HG03575 (cell line): Measurements from ENCODE around the gene TMSB15A.
"Not testable (repeated sequence)": the region's sequence is repeated elsewhere in the genome, so short reads cannot be mapped to it uniquely, and the experiment has no call there.

ENCODE experiments used
- ATAC-seq: cut with Tn5 transposase; IDR thresholded peaks from one replicate; pipeline ENCODE4 v1.9.1; 2021; ENCODE audit not compliant: unreplicated experiment, insufficient number of reproducible peaks, low FRiP score; ENCODE audit errors: extremely low read depth

Gene TMSB15A

DNA sequence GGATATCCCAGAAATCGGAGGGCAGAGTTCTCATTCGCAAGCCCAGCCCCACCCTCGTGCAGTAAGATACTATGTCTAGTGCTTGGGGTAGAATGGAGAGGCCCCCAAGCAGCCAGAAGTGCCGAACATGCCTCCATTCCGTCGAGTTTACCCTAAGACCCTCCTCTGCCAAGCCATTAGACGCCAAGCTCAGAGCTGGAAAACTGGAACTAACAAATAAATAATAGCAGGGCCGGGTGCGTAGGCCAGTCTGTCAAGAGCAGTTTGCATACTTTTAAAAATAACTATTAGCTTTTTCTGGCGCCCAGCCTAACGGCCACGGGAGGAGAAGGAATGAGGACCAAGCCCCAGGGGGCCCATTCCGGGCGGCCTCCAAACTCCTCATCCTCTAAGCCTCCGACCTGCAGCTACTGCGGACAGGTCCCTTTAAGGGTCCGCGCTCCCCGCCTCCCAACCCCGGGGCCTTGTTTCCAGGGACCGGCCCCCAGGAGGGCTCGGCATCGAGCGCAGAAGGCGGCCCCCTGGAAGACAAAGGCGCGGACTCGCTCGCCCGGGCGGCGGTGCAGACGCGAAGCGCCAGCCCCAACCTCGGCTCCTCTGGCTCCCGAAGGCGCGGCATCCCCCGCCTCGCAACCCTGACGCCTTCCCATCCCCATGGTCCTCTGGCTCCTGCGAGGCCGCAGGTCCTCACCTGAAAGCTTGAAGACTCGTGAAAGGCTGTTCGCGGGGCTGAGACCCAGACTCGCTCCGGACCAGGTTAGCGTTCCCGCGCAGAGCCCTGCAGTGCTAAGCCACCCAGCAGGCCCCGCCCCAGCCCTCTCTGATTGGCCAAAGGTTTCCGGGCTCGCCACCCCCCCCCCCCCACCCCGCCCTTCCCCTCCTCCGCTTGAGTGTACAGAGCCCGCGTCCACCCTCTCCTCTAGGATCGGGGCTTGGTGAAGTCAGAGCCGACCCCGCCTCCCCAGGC is at the start of gene TMSB15A:
TSS of gene TMSB15A (minus strand) at position 765 of the 967 bp plus-strand sequence.
- no peak for ATAC-seq

DNA sequence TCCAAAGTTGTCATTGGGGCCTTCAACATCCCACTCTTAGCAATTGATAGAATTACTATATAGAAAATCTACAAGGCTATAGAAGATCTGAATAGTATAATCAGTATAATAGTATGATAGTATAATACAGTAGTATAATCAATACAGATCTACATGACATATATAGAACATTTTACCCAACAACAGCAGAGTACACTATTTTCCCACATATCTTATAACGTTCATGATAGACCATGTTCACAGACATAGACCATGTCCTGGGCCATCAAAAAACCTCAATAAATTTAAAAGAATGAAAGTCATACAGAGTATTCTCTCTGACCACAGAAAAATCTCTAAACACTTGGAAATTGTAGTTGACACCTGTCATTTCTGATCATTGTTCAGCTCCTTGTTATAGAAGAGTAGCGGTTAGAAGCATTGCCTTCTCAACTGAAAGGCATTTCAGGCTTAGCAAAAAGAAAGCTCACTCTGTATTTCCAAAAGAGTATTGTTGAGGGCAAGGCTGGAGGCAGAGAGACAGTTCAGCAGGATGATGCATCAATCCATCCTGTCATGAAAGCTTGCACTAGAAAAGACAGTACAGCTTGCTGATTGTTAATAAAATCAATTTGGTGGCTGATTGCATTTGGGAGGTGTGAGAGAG is 44.0 kb upstream of the TMSB15A start:
- ATAC-seq = no peak

DNA sequence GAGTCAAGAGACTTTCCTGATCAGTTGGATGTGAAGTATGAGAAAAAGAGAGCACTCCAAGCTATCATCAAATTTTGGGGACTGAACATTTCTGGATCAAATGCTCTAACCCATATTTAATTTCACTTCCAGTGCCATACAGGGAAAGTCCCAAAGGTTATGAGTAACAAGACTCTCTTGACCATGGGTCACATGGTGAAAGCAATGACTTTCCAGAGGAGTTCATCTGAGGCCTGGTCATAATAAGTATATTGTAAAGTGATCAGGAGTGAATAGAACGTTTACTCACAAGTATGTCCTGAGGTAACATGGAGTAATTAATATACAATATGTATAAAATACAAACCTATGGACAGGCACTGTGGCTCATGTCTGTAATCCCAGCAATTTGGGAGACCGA is 42.1 kb upstream of the TMSB15A start:
- ATAC-seq = no peak

DNA sequence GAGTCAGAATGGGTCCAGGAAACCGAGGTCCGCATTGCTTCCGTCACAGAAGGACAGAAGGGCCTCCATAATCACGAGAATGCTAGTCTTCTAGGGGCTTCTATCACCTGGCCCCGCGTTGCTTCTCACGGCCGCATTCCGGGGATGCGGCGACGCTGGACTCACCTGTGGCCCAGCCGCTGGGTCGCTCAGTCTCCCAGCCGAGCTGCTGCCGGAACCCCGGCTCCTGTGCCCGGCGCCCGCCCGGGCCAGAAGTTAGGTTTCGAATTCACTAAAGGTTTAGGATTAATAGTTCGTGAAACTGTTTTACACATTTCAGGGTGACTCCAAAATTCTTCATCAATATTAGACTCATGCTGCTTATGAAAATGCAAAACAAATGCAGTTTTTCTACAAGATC is 31.7 kb upstream of the TMSB15A start:
- no peak for ATAC-seq

DNA sequence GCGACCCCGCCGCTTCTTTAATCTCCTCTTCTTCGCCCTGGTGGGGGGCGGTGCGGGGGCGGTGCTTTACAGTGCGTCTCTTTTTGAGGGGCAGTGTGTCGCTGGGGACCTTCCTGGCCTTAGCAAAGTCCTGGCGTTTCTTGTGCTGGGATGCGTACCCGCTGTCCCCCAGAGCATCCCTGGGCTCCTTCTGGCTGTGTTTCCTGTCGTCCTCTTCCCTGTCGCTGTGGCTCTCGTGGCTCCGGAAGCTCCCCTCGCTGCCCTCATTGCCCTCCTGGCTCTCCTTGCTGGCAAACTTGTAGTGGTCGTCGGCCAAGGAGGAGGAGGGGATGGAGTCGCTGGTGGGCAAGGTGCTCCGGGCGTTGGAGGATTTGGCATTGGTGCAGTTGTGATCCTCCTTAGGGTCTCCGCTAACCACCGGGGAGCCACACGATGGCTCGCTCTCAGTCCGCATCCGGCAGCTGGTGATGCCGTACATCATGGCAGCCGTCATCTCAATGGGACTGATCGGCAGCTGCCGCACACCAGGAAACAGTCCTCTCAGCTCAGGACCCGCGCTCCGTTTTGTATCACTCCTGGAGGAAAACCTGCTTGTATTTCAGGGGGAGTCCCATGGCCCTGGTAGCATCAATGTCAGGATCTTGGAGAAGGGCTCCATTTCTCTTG is 30.4 kb upstream of the TMSB15A start:
- no peak for ATAC-seq

DNA sequence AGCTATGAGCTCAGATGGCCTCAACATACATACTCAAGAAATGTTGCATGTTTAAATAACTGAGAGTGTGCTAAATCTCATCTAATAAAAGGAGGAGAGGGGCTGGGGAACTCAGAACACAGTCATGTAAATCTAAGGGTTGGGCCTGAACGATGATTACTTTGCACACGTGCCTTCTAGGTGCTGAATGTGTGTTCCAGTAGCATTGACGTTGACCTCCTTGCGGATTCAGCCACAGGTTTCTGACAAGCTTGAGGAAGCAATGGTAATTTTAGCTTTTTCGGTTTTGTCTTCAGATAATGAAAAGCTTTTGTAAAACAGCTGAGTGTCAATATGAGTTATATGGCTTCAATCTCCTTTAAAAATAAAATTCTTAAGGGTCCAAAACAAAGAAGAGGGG is 29.6 kb upstream of the TMSB15A start:
- ATAC-seq = not testable (repeated sequence)

DNA sequence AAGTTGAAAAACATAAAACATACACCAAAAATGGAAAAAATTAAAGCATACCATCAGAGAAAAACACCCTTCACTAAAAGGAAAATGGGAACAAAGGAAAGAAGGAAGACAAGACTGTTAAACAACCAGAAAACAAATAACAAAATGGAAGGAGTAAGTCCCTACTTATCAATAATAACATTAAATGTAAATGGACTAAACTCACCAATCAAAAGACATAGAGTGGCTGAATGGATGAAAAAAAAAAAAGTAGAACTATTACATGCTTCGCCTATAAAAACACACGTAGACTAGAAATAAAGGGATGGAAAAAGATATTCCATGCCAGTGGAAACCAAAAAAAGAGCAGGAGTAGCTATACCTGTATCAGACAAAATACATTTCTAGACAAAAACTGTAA is 19.4 kb upstream of the TMSB15A start:
- no peak for ATAC-seq

DNA sequence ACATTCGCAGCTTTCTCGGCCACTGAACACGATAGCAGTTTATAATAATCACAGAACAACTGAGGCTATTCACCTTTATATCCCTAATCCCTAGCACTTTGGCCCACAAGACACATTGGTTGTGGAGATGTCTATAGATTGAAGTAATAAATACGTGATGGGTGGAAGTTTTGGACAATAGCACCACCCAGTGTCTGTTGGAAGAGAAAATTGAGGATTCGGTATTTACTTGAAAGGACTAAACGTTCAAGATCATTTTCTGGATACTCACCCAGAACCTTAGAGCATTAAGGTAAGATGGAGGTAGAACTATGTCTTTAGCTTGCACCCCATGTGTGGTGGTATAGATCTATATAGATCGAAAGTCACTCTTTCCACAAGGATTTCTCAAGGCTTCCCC is 787 bp upstream of the TMSB15A start:
- no peak for ATAC-seq

DNA sequence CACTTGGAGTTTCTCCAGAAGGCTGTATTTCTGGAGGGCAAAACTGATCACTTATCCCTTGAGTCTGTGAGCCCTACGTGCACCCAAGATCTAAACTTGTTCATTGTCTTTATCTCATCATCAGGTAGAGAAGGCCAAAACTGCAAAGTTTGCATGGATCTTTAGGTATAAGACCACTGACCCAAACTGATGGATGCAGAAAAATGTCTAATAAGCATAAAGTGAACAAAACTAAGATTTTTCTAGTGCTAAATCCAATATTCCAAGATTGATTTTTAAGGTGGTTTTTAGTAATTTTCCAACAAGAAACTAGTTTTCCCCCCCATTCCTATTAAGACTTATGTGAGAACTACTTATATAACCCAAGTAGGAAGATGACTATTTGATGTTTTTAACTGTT is 2.0 kb downstream of the TMSB15A start:
- ATAC-seq = no peak

DNA sequence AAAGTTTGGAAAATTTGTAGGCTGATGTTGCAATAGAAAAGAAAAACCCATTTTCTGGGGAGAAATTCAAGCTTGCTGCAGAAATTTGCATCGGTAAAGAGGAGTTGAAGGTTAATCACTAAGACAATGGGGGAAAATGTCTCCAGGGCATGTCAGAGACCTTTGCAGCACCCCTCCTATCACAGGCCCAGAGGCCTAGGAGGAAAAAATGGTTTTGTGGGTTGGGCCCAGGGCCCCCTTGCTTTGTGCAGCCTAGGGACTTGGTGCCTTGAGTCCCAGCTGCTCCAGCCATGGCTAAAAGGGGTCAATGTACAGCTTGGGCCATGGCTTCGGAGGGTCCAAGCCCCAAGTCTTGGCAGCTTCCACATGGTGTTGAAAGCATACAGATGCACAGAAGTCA is 17.8 kb downstream of the TMSB15A start:
- ATAC-seq = no peak

DNA sequence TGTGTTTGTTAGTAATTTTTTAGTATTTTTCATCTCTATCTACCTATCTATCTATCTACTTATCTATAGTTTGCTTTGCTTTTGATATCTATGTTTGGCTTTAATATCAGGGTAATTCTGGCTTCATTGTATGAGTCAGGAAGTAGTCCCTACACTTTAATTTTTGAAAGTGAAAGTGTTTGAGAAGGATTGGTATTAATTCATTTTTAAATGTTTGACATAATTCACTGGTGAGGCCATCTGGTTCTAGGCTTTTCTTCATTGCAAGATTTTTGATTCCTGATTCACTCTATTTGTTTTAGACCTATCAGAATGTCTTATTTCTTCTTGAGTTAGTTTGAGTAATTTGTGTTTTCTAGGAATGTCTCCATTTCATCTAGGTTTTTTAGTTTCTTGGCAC is 24.8 kb downstream of the TMSB15A start:
- ATAC-seq = no peak

DNA sequence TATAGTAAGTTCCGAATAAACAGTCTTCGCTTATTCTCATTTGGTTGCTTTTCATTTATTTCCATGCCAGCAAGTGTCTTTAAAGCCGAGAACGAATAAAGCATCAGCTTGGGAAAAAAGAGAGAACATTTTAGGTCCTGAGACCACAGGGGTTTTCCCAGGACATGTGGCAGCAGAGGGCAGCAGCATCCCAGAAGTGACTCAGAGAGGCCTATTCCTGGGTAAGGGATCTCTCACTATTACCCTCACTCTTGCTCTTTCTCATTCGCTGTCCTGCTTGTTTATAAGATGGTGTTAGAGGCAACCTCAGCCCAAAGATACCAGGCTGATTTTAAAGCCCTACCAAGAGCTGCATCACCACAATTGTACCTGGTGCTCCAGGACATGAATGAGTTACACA is 37.8 kb downstream of the TMSB15A start:
- ATAC-seq = not testable (repeated sequence)

DNA sequence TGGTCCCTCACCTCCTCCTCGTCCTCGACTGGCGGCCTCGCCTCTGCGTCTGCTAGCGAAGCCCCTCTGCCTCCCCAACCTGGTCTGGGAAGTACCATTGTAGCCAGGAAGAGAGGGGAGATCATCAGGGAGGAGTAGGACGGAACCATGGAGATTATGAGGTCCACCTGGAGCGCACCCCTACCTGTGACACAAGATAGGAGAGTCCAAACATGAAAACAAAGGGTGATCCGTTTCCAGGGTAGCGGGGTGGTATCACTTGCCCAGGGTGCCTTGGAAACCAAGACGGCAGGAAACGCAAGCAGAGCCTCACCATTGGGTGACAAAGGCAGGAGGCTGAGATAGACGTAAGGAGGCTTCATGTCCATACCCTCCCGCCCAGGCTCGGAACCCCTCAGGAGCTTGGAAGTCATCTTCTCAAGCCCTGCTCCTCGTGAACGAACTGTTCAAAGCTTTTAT is 44.7 kb downstream of the TMSB15A start, which contains the start of gene TCP11X2:
TSS of gene TCP11X2 (minus strand) at position 51 of the 459 bp plus-strand sequence.
- ATAC-seq = not testable (repeated sequence)

DNA sequence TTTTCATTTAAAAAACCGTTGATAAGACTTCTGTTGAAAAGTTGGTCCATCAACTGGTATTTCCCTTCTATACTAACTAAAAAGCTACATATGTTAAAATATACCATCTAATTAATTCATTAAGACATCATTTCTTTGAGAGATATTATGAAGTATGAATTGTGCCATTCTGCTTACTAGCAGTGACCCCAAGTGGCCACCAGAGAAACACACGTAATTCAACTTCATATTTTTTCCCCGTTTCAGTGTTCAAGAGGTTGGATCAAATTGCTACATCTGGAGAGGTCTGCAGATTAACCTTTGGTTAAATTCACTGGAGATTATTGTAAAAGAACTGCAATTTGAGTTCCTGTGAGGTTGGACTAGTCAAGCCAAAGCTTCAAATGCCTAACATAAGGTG is 46.3 kb downstream of the TMSB15A start:
- not testable (repeated sequence) for ATAC-seq
